Keratinocyte (primary cell): ENCODE results near the gene BCO2. TPM values are rescaled to one million over a fixed set of nuclear protein-coding genes. Genes with fewer than 3 reads are reported as not detected.
"Not testable (repeated sequence)": the region's sequence is repeated elsewhere in the genome, so short reads cannot be mapped to it uniquely, and the experiment has no call there.

Experiments used
- DNase-seq: peaks from one replicate; pipeline ENCODE4 v3.0.0-alpha.2; 2011; ENCODE audit warnings: low read depth, missing footprints, low spot score
- FAIRE-seq: peaks from 2 replicates; lab custom pipeline; 2011; peaks lifted over from hg19 to GRCh38; lab: Jason Lieb, UNC
- H2AFZ ChIP-seq: 2 replicates; pipeline ENCODE4 v1.6.0; 2012; ENCODE audit warnings: low read length, control low read depth, inconsistent platforms; ENCODE audit not compliant: control insufficient read depth
- H3K27ac ChIP-seq: 2 replicates; pipeline ENCODE4 v1.5.1; 2011; ENCODE audit warnings: low read length; ENCODE audit not compliant: control insufficient read depth, insufficient read depth
- H3K27me3 ChIP-seq: 3 replicates; pipeline ENCODE4 v1.6.0; 2011; ENCODE audit warnings: low read length; ENCODE audit not compliant: control insufficient read depth, insufficient read depth; ENCODE audit errors: extremely low read depth
- H3K36me3 ChIP-seq, 2 experiments: 2 replicates in 1 of 2; 3 replicates in 1 of 2; pipeline ENCODE4 v1.5.1; 2011; ENCODE audit warnings: low read length in 2 of 2, mild to moderate bottlenecking in 1 of 2; ENCODE audit not compliant: control insufficient read depth in 2 of 2, insufficient read depth in 2 of 2; ENCODE audit errors: extremely low read depth in 1 of 2
- H3K4me1 ChIP-seq: 3 replicates; pipeline ENCODE4 v1.5.1; 2011; ENCODE audit warnings: low read length; ENCODE audit not compliant: control insufficient read depth, insufficient read depth; ENCODE audit errors: extremely low read depth
- H3K4me2 ChIP-seq: 3 replicates; pipeline ENCODE4 v1.6.0; 2011; ENCODE audit warnings: low read depth, low read length; ENCODE audit not compliant: control insufficient read depth, insufficient read depth; ENCODE audit errors: extremely low read depth
- H3K4me3 ChIP-seq, 3 experiments: fragments of 200-600 bp in 1 of 3; sonication (generic) in 1 of 3; 2 replicates in 2 of 3; 3 replicates in 1 of 3; pipeline ENCODE4 v1.5.1; 2011 to 2016; ENCODE audit warnings: low read length in 3 of 3, mild to moderate bottlenecking in 3 of 3, control low read depth in 2 of 3, inconsistent platforms in 1 of 3, low read depth in 1 of 3, mixed read lengths in 1 of 3, mixed run types in 1 of 3, moderate library complexity in 1 of 3; ENCODE audit not compliant: control insufficient read depth in 2 of 3, insufficient read depth in 2 of 3; ENCODE audit errors: extremely low read depth in 1 of 3
- H3K79me2 ChIP-seq: 2 replicates; pipeline ENCODE4 v1.6.0; 2012; ENCODE audit warnings: low read length; ENCODE audit not compliant: control insufficient read depth, insufficient read depth
- H3K9ac ChIP-seq: 3 replicates; pipeline ENCODE4 v1.6.0; 2011; ENCODE audit warnings: low read length; ENCODE audit not compliant: control insufficient read depth, insufficient read depth; ENCODE audit errors: extremely low read depth
- H3K9me1 ChIP-seq: 3 replicates; pipeline ENCODE4 v1.6.0; 2011; ENCODE audit warnings: low read length; ENCODE audit not compliant: control insufficient read depth, insufficient read depth; ENCODE audit errors: extremely low read depth
- H3K9me3 ChIP-seq: 2 replicates; pipeline ENCODE4 v1.5.1; 2012; ENCODE audit warnings: low read depth, low read length; ENCODE audit not compliant: control insufficient read depth
- H4K20me1 ChIP-seq: 3 replicates; pipeline ENCODE4 v1.6.0; 2011; ENCODE audit warnings: low read length; ENCODE audit not compliant: control insufficient read depth, insufficient read depth; ENCODE audit errors: extremely low read depth
- CTCF ChIP-seq, 3 experiments: IDR thresholded peaks in 1 of 3; conservative IDR thresholded peaks in 1 of 3; optimal IDR thresholded peaks in 1 of 3; 2 replicates in 2 of 3; 3 replicates in 1 of 3; pipeline versions ENCODE3 to v1.5.1; 2011; ENCODE audit warnings: low read length in 3 of 3, mild to moderate bottlenecking in 3 of 3, moderate library complexity in 2 of 3, control low read depth in 1 of 3, inconsistent platforms in 1 of 3; ENCODE audit not compliant: insufficient read depth in 2 of 3; ENCODE audit errors: extremely low read depth in 1 of 3
- EZH2 ChIP-seq: IDR thresholded peaks from one replicate; pipeline ENCODE4 v1.6.1; 2012; ENCODE audit warnings: inconsistent platforms, mild to moderate bottlenecking, low read length, moderate library complexity
- dilution Hi-C: fragments of 300-500 bp; cut with MboI; formaldehyde crosslinking; loops from one replicate; pipeline ENCODE4 v1.7.0; 2020; ENCODE audit warnings: low sequenced_read_pairs; ENCODE audit not compliant: extremely low pct_ligation_motif_present
- polyA plus RNA-seq, 5 experiments: library from polyadenylated mRNA; depleted of rRNA in 3 of 5; stranded (reverse) in 3 of 5; stranded (forward) in 1 of 5; unstranded in 1 of 5; fragments of >200 nt; gene quantifications; 1 replicate in 1 of 5; 2 replicates in 3 of 5; 3 replicates in 1 of 5; pipeline versions ENCODE4 v1.2.1 to v1.2.3, GENCODE V29; 2011 to 2012; ENCODE audit warnings: missing spikeins in 2 of 5, low read depth in 1 of 5, low replicate concordance in 1 of 5

Gene BCO2
- polyA plus RNA-seq, 1 donor (not counting 4 experiments of a cell fraction or from before 2014, with no cell fraction given), result 0.37 TPM

- Histone ChIP-seq H2AFZ (no peak overlapping the region), H3K27me3 (no peaks in the 10 kb centered on the region), H3K36me3 (no peaks in the 10 kb centered on the region), H3K4me2 (peak overlapping the region; percentile 94), H3K27ac (peak overlapping the region; percentile 96), H3K4me1 (peaks cover 61% of the 10 kb centered on the region), H3K9me3 (no peaks in the 10 kb centered on the region), H4K20me1 (no peaks in the 10 kb centered on the region), H3K79me2 (peaks cover 52% of the 10 kb centered on the region), H3K9ac (peak overlapping the region; percentile 93), H3K9me1 (no peaks in the 10 kb centered on the region), H3K4me3 (peak overlapping the region; percentile 64 to 99 (median 92))
- no peak for DNase-seq
- dilution Hi-C loops, result no loop called here
- FAIRE-seq, result no peak
- no peak for TF ChIP-seq EZH2
- no peak for TF ChIP-seq CTCF (optimal IDR thresholded peaks at IDR 0.05 in 1 of 3, IDR thresholded peaks at IDR 0.05 in 1 of 3, conservative IDR thresholded peaks at IDR 0.05 in 1 of 3; ENCODE audit: extremely low read depth in 1 of 3, insufficient read depth in 2 of 3, low read length in 3 of 3)
Observed at GRCh38 chr11:112161012-112161411, 14.3 kb upstream of the BCO2 start.

DNA sequence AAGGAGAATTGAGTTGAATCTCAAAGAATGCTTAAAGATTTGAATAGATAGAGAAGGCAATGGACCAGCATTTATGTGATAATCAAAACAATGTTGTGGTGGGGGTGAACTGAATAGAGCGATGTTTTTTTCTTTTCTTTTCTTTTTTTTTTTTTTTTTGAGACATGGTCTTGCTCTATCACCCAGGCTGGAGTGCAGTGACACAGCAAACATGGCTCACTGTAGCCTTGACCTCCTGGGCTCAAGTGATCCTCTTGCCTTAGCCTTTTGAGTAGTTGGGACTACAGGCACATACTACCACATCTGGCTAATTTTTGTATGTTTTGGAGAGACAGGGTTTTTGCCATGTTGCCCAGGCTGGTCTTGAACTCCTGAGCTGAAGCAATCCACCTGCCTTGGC lies 13.1 kb upstream of the BCO2 start:
- Histone ChIP-seq H3K4me2 (peak overlapping the region; percentile 94), H3K9ac (peak overlapping the region; percentile 93), H3K79me2 (peaks cover 44% of the 10 kb centered on the region), H3K4me1 (peaks cover 56% of the 10 kb centered on the region), H3K4me3 (peak overlapping the region; percentile 64 to 99 (median 92)), H3K27ac (peak overlapping the region; percentile 96)
- dilution Hi-C loops, H3K9me1 ChIP-seq, H2AFZ ChIP-seq, H3K36me3 ChIP-seq, H3K27me3 ChIP-seq, H3K9me3 ChIP-seq, H4K20me1 ChIP-seq, FAIRE-seq, DNase-seq: not testable (repeated sequence)
